ENCODE data around the gene GLIS1. TPM values are rescaled to one million over a fixed set of nuclear protein-coding genes. Genes with fewer than 3 reads are reported as not detected.

Gene GLIS1
- total and polyA plus RNA-seq, 2 experiments from 2014 or later: 0.13 to 1.3 TPM

GRCh38 chr1:53559854-53560580 is 178.9 kb downstream of the GLIS1 start:
- H3K9me3 ChIP-seq (ENCODE audit: low read depth): no peaks in the 10 kb centered on the region
- no peak for DNase-seq (ENCODE audit: low spot score)
- H3K4me2 ChIP-seq: no peak overlapping the region
- peaks cover 4% of the 10 kb centered on the region for H3K27me3 ChIP-seq
- no peak for TF ChIP-seq CTCF (IDR thresholded peaks at IDR 0.05; ENCODE audit: poor library complexity)
- no peak for TF ChIP-seq EZH2 (IDR thresholded peaks at IDR 0.05; ENCODE audit: borderline replicate concordance)
- no peak for TF ChIP-seq EZH2phosphoT487 (IDR thresholded peaks at IDR 0.05; ENCODE audit: low read depth, severe bottlenecking, unreplicated experiment)
- H3K79me2 ChIP-seq: no peaks in the 10 kb centered on the region
- WGBS (ENCODE audit: low lambda C conversion rate, missing lambda C conversion rate): 86% methylated on average over 12 of the region's 12 CpGs
- no peaks in the 10 kb centered on the region for H3K9me2 ChIP-seq (replicated peaks; ENCODE audit: insufficient read depth)
- H3K4me3 ChIP-seq: no peak overlapping the region
- peaks cover 4% of the 10 kb centered on the region for H3K4me1 ChIP-seq (ENCODE audit: insufficient read depth)
- H2AFZ ChIP-seq: no peak overlapping the region
- H3K36me3 ChIP-seq (replicated peaks; ENCODE audit: insufficient read depth, low read depth): no peaks in the 10 kb centered on the region
- H3K27ac ChIP-seq: no peak overlapping the region
- no peaks in the 10 kb centered on the region for H4K20me1 ChIP-seq (ENCODE audit: insufficient read depth, poor library complexity, severe bottlenecking)

- DNase-seq (ENCODE audit: low spot score): no peak
- Histone ChIP-seq H3K9me2 (replicated peaks; ENCODE audit: insufficient read depth) (no peaks in the 10 kb centered on the region), H3K4me3 (no peak overlapping the region), H3K9me3 (ENCODE audit: low read depth) (no peaks in the 10 kb centered on the region), H2AFZ (no peak overlapping the region), H3K36me3 (replicated peaks; ENCODE audit: insufficient read depth, low read depth) (no peaks in the 10 kb centered on the region), H3K79me2 (no peaks in the 10 kb centered on the region), H4K20me1 (ENCODE audit: insufficient read depth, poor library complexity, severe bottlenecking) (no peaks in the 10 kb centered on the region), H3K4me1 (ENCODE audit: insufficient read depth) (peaks cover 4% of the 10 kb centered on the region), H3K4me2 (no peak overlapping the region), H3K27me3 (peaks cover 4% of the 10 kb centered on the region), H3K27ac (no peak overlapping the region)
- WGBS (ENCODE audit: low lambda C conversion rate, missing lambda C conversion rate): 73% methylated on average over 12 of the region's 13 CpGs
- TF ChIP-seq CTCF (IDR thresholded peaks at IDR 0.05; ENCODE audit: poor library complexity) (no peak), EZH2 (IDR thresholded peaks at IDR 0.05; ENCODE audit: borderline replicate concordance) (no peak), EZH2phosphoT487 (IDR thresholded peaks at IDR 0.05; ENCODE audit: low read depth, severe bottlenecking, unreplicated experiment) (no peak)
These were observed 179.6 kb downstream of the GLIS1 start for GRCh38 chr1:53559391-53559815.

- H4K20me1 ChIP-seq (ENCODE audit: insufficient read depth, poor library complexity, severe bottlenecking): no peaks in the 10 kb centered on the region
- H3K27me3 ChIP-seq: no peaks in the 10 kb centered on the region
- TF ChIP-seq EZH2 (IDR thresholded peaks at IDR 0.05; ENCODE audit: borderline replicate concordance): no peak
- no peak for TF ChIP-seq EZH2phosphoT487 (IDR thresholded peaks at IDR 0.05; ENCODE audit: low read depth, severe bottlenecking, unreplicated experiment)
- TF ChIP-seq CTCF (IDR thresholded peaks at IDR 0.05; ENCODE audit: poor library complexity): no peak
- H3K4me3 ChIP-seq: no peak overlapping the region
- H3K27ac ChIP-seq: no peak overlapping the region
- no peak for DNase-seq (ENCODE audit: low spot score)
- H3K79me2 ChIP-seq: no peaks in the 10 kb centered on the region
- no peaks in the 10 kb centered on the region for H3K9me3 ChIP-seq (ENCODE audit: low read depth)
- WGBS (ENCODE audit: low lambda C conversion rate, missing lambda C conversion rate): 89% methylated on average over 5 of the region's 5 CpGs
- no peaks in the 10 kb centered on the region for H3K9me2 ChIP-seq (replicated peaks; ENCODE audit: insufficient read depth)
- H2AFZ ChIP-seq: no peak overlapping the region
- H3K4me2 ChIP-seq: no peak overlapping the region
- H3K4me1 ChIP-seq (ENCODE audit: insufficient read depth): peaks cover 4% of the 10 kb centered on the region
- no peaks in the 10 kb centered on the region for H3K36me3 ChIP-seq (replicated peaks; ENCODE audit: insufficient read depth, low read depth)
These were observed 180.1 kb downstream of the GLIS1 start for GRCh38 chr1:53558739-53559315.
